Ovary (tissue), 3 donors: ENCODE results near the gene ARHGEF11.

Experiments
- POLR2A ChIP-seq: fragments of 450-650 bp; IDR thresholded peaks from one replicate; pipeline ENCODE4 v1.6.1; 2017; ENCODE audit warnings: antibody characterized with exemption, mild to moderate bottlenecking, moderate library complexity
- TF ChIP-seq, protein P1 (sequence below), 3 donors: fragments of 450-650 bp in 2 of 3; fragments of 200-600 bp in 1 of 3; IDR thresholded peaks; one replicate each; pipeline versions ENCODE4 v1.5.1 to v1.8.0; 2016 to 2022; ENCODE audit warnings: antibody characterized with exemption in 3 of 3, mild to moderate bottlenecking in 1 of 3
- donor health status: DM: no; HTN: no; CAD: no.

DNA sequence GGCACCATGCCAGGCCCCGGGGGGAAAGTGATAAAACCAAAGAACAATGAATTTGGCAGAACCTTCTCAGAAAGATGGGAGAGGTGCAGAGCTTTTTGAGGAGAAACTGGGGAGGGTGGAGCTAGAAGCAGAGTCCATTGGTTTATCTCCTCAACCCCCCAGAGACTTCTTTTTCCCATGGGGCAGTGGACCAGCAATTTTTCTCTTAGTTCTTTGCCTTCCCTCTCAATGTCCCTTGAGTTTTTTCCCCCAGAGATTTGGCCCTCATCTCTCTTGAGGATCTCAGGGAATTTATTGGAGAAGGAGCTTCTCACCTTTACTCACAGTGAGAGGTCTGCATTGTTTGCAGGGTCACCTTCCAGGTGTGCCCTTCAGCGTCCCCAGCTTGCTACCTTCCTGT is 5.3 kb upstream of the ARHGEF11 start:
- TF ChIP-seq, protein P1, sequence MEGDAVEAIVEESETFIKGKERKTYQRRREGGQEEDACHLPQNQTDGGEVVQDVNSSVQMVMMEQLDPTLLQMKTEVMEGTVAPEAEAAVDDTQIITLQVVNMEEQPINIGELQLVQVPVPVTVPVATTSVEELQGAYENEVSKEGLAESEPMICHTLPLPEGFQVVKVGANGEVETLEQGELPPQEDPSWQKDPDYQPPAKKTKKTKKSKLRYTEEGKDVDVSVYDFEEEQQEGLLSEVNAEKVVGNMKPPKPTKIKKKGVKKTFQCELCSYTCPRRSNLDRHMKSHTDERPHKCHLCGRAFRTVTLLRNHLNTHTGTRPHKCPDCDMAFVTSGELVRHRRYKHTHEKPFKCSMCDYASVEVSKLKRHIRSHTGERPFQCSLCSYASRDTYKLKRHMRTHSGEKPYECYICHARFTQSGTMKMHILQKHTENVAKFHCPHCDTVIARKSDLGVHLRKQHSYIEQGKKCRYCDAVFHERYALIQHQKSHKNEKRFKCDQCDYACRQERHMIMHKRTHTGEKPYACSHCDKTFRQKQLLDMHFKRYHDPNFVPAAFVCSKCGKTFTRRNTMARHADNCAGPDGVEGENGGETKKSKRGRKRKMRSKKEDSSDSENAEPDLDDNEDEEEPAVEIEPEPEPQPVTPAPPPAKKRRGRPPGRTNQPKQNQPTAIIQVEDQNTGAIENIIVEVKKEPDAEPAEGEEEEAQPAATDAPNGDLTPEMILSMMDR (IDR thresholded peaks at IDR 0.05): no peak
- TF ChIP-seq POLR2A: no peak
